HG02973 (cell line): ENCODE measurements around the gene MYO3B.
"Not testable (repeated sequence)": the region's sequence is repeated elsewhere in the genome, so short reads cannot be mapped to it uniquely, and the experiment has no call there.

Experiments used
- ATAC-seq: cut with Tn5 transposase; IDR thresholded peaks from one replicate; pipeline ENCODE4 v1.9.1; 2021; ENCODE audit warnings: moderate library complexity; ENCODE audit not compliant: unreplicated experiment

Gene MYO3B

GRCh38 chr2:170206805-170207407 is 29.0 kb downstream of the MYO3B start:
- ATAC-seq, result no peak

GRCh38 chr2:170207901-170208300 is 30.0 kb downstream of the MYO3B start:
- no peak for ATAC-seq

GRCh38 chr2:170208967-170209366 is 31.0 kb downstream of the MYO3B start:
- ATAC-seq, result no peak

- no peak for ATAC-seq
Measured at GRCh38 chr2:170212625-170213280, 34.8 kb downstream of the MYO3B start.

- not testable (repeated sequence) for ATAC-seq
Measured at GRCh38 chr2:170213281-170213625, 35.3 kb downstream of the MYO3B start.

GRCh38 chr2:170213651-170214050 is 35.7 kb downstream of the MYO3B start:
- ATAC-seq, result no peak

GRCh38 chr2:170214309-170214948 is 36.5 kb downstream of the MYO3B start:
- no peak for ATAC-seq

- no peak for ATAC-seq
Measured at GRCh38 chr2:170215021-170215420, 37.1 kb downstream of the MYO3B start.

GRCh38 chr2:170216428-170216827 is 38.5 kb downstream of the MYO3B start:
- ATAC-seq, result no peak

- ATAC-seq, result no peak
Measured at GRCh38 chr2:170216981-170217380, 39.0 kb downstream of the MYO3B start.

GRCh38 chr2:170217778-170218251 is 39.9 kb downstream of the MYO3B start:
- no peak for ATAC-seq

GRCh38 chr2:170218456-170218855 is 40.5 kb downstream of the MYO3B start:
- ATAC-seq, result no peak

- no peak for ATAC-seq
Measured at GRCh38 chr2:170218931-170219330, 41.0 kb downstream of the MYO3B start.

- ATAC-seq, result no peak
Measured at GRCh38 chr2:170221317-170222288, 43.7 kb downstream of the MYO3B start.

GRCh38 chr2:170222298-170222697 is 44.4 kb downstream of the MYO3B start:
- no peak for ATAC-seq

GRCh38 chr2:170222842-170223241 is 44.9 kb downstream of the MYO3B start:
- no peak for ATAC-seq

- ATAC-seq, result no peak
Measured at GRCh38 chr2:170224692-170225294, 46.8 kb downstream of the MYO3B start.

- ATAC-seq, result no peak
Measured at GRCh38 chr2:170226216-170226615, 48.3 kb downstream of the MYO3B start.

GRCh38 chr2:170227507-170227947 is 49.6 kb downstream of the MYO3B start:
- ATAC-seq, result peak; percentile 55

GRCh38 chr2:170227951-170228350 is 50.0 kb downstream of the MYO3B start:
- peak; percentile 9 for ATAC-seq

GRCh38 chr2:170228429-170228828 is 50.5 kb downstream of the MYO3B start:
- ATAC-seq, result no peak
